ENCODE results near the gene ZFHX3.

DNA sequence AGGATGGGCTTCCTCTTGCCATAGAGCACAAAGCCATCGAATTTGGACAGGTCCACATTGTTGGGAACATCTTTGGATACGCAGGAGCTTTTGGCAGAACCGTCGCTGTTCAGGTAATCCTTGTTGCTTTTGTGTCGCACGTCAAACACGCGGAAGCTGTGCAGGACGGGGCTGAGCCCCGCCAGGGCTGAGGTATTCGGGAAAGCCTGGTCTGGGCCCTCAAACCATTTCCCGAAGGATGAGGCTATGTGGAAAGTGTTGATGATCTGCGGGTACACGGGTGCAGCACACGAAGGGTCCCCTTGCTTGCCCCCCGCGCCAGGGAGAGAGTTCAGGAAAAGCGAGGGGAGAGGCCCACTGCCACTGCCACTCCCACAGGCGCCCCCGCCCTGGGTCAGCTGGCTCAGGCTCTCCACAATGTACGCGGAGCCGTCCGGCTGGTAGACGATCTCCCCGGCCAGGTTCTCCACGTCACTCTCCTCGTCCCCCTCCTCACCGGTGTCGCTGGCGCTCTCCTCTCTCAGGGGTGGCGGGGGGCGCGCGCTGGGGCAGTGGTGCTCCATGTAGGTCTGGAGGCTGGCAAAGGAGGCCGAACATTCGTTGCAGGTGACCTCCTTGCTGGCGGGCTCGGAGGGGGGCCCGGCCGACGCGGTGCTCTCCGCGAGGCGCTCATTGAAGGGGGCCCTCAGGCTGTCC, 88.5 kb downstream of the ZFHX3 start:
- no peak for TF ChIP-seq CBX8 (IDR thresholded peaks at IDR 0.05; ENCODE audit: borderline replicate concordance, low read depth, low read length)
- TF ChIP-seq TCF12 (IDR thresholded peaks at IDR 0.05; ENCODE audit: low read depth, low read length) = no peak
- TF ChIP-seq, protein P1, sequence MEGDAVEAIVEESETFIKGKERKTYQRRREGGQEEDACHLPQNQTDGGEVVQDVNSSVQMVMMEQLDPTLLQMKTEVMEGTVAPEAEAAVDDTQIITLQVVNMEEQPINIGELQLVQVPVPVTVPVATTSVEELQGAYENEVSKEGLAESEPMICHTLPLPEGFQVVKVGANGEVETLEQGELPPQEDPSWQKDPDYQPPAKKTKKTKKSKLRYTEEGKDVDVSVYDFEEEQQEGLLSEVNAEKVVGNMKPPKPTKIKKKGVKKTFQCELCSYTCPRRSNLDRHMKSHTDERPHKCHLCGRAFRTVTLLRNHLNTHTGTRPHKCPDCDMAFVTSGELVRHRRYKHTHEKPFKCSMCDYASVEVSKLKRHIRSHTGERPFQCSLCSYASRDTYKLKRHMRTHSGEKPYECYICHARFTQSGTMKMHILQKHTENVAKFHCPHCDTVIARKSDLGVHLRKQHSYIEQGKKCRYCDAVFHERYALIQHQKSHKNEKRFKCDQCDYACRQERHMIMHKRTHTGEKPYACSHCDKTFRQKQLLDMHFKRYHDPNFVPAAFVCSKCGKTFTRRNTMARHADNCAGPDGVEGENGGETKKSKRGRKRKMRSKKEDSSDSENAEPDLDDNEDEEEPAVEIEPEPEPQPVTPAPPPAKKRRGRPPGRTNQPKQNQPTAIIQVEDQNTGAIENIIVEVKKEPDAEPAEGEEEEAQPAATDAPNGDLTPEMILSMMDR (IDR thresholded peaks at IDR 0.05; ENCODE audit: control extremely low read depth in 1 of 3, insufficient read depth in 1 of 3, low read depth in 1 of 3, low read length in 3 of 3) = no peak
- no peak for TF ChIP-seq SP1 (IDR thresholded peaks at IDR 0.05; ENCODE audit: low read depth, low read length)
- no peak for TF ChIP-seq TAF1 (IDR thresholded peaks at IDR 0.05; ENCODE audit: low read depth, low read length)
- no peak for TF ChIP-seq RFX5 (IDR thresholded peaks at IDR 0.05; ENCODE audit: borderline replicate concordance, low read depth, low read length)
- TF ChIP-seq, protein P2, sequence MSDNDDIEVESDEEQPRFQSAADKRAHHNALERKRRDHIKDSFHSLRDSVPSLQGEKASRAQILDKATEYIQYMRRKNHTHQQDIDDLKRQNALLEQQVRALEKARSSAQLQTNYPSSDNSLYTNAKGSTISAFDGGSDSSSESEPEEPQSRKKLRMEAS (IDR thresholded peaks at IDR 0.05) = no peak
- TF ChIP-seq POLR2AphosphoS5 (IDR thresholded peaks at IDR 0.05; ENCODE audit: low read depth, low read length) = no peak
- no peak for TF ChIP-seq EZH2 (IDR thresholded peaks at IDR 0.05; ENCODE audit: low read depth, low read length, severe bottlenecking)
- TF ChIP-seq TAF7 (optimal IDR thresholded peaks at IDR 0.05; ENCODE audit: borderline replicate concordance, low read depth, low read length) = no peak
- no peak for TF ChIP-seq KDM5A (IDR thresholded peaks at IDR 0.05; ENCODE audit: low read length)
- TF ChIP-seq, protein P3, sequence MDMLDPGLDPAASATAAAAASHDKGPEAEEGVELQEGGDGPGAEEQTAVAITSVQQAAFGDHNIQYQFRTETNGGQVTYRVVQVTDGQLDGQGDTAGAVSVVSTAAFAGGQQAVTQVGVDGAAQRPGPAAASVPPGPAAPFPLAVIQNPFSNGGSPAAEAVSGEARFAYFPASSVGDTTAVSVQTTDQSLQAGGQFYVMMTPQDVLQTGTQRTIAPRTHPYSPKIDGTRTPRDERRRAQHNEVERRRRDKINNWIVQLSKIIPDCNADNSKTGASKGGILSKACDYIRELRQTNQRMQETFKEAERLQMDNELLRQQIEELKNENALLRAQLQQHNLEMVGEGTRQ (IDR thresholded peaks at IDR 0.05; ENCODE audit: low read length) = no peak
